Stimulated activated CD4-positive, alpha-beta T cell treated with anti-CD3 and anti-CD28 coated beads, TNF-alpha, amount 100 ng/mL, for 1 hour (primary cell): Measurements from ENCODE around the gene CREB3L2.
"Not testable (repeated sequence)": the region's sequence is repeated elsewhere in the genome, so short reads cannot be mapped to it uniquely, and the experiment has no call there.

Experiments used
- DNase-seq, 3 donors: peaks; one replicate each; pipeline ENCODE4 v3.0.0-alpha.2; 2020; ENCODE audit warnings: low read depth in 3 of 3, low spot score in 1 of 3

The CREB3L2 gene

DNA sequence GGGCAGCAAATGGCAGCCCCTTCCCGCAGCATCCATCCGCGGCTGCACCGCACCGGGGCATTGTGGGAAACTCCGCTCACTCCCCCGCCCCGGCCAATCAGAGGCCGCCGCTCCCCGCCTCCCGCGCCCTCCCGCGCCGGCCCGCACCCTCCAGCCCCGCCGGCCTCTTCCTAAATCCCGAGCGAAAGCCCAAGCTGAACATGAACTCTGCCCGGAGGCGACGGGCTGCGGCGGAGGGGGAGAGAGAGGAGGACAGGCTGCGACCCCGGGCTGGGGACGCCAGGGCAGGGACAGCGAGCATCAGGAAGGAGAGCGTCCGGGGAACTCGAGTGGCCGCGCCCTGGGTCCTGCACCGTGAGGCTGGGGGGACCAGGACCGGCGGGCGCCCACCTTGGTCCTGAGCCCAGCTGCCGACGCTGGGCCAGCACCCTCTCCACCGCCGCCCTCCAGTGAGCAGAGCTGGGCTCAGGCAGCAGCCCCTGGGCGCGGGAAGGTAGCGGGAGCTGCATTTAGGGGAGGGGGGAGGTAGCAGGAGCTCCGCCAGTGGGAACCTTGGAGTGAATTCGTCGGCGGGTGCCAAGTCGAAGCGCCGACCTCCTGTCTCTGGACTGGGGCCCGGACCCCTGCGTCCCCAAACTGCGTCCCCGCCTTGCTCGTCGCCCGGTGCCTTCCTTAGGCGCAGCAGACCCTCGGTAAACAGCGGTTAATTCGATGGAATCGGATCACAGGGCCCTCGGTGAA is 154.9 kb downstream of the CREB3L2 start, which contains the start of gene DGKI:
TSS of gene DGKI (minus strand) at position 148 of the 741 bp plus-strand sequence.
- DNase-seq, result no peak

DNA sequence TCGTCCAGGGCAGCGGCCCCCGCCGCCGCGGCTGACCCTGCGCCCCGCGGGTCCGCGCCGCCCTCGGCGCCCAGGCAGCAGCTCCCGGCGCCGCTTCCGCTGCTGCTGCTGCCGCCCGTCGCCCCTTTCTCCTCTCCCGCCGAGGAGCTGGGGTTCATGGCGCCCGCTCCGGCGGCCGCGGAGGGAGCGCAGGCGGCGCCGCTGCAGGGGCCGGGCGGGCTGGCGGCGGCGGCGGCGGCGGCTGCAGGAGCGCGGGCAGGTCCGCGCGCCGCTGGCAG is 155.4 kb downstream of the CREB3L2 start:
- DNase-seq, result no peak

DNA sequence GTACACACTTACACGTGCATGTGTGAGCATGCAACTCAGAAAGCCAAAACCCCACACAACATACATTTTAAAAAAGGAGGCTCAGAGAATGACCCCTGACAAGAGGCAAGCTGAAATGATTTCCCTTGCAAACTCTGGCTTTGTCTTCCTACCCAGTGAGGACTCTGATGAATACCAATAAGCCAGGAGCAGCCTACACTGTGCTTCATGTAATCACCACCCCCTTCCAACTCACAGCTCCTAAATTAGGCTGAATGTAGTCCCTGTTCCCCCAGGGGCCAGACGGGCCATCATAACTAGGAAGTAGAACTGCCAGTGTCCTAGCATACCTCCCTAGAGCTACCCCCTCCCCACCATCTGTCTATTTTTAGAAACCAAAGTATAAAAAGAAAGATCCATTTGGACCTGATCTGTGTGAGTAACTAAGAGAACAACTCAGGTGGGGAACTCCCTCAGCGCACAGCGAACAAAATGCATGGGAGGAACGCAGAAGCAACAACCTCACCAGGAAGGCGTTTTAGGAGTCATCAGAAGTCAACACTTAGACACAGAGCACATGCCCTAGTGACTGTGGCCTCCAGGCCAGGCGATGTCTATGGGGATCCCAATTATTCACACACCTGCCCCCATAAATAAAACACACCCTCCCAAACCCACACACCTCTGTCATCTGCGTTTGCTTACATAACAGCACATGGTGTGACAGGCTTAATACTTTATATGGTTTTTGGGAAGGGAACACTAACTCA is 157.0 kb downstream of the CREB3L2 start:
- no peak for DNase-seq

DNA sequence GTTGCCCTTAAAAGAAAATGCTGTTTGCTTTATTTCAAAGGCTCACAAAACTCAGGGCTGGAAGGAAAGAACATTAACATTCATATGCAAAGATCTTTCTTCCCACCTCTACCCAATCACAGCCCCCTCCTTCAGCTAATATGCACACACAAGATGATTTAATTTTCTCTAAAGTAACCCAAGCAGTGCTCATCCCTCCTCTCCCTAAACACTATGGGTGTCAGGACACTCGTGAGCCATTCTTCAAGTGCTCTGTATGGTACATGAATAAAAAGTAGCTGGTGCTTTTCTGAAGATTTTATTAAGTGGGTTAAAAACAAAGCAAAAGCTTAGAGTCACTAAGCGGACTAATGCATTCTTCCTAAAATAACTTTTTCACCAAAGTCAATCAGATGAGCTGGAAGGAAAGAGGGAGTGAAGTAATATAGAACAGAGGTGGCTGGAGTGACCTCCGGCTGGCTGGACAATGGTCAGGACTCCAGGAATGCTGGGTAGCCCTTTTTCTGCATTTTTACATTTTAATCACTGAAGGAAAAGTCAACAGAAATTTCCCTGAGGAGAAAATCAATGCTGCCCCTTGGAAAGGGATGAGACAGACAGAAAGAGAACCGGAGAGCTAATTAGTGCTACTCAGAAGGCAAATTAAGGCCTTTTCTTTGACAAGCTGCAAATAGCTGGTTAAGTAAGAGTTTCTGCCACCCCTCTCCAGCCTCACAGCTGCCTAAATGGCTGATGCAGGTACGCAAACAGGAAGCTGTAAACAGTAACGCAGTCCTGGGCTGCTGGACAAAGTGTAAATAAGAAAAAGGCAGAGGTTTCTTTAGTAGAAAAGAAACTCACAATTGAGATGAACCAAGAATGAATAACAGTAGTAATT is 161.7 kb downstream of the CREB3L2 start:
- DNase-seq, result no peak

DNA sequence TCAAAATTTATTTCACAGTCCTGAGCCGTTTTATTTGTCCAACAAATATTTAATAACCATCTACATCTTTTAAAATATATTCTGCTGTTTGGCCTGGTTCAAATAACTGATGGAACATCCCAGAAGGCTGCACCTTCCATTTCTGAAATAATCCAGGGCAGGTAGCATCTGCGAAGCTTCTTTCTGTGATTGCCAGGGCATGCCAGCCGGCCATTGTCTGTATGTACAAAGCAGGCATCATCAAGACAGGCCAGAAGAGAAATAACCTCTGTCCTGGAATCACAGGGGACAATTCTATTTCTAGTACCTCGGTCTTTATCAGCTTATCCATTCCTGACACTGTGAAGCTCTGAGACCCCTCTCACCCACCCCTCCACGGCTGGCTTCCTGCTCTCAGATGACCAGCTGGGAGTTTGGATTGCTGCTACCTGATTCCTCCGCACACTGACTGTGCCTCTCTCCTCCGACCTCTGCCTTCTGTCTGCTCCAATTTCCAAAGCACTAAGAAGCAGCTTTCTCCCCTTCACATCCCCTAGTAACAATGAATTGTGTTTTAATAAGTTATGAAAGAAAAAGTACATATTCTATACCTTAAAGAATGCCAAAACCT is 163.1 kb downstream of the CREB3L2 start:
- DNase-seq, result no peak

DNA sequence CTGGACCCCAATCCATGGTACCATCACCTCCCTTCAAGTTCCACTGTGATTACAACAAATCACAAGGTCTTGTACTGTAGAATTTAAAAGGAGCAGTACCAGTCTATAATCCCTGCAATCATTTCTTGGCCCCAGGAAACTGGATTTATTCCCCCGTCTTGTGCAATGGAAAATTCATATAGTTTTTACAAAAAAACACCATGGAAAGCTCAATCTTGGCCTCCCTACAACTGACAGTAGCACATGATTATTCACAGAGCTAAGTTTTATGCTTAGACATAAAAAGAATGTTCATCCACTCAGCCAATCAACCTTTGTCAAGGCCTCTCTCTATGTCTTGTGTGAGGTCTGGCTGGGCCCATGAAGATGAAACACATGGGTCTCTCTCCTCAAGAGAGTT is 165.3 kb downstream of the CREB3L2 start:
- DNase-seq, result no peak

DNA sequence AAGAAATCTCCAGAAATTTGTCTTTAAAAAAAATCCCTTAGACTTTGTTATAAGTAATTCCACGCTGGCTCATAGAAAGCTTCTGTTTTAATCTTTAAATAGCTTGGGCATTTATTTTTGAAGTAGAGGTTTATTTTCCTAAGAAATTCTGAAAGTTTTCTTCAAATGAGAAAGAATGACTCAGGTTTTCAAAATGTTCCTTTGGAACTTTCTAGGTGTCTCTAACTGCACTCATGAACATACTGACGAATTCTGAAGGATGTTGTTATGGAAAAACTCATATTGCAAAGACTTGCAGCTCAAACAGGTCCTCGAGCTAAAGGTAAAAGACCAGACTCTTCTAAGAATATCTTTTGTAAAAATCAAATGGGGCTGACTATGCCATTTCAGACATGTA is 165.8 kb downstream of the CREB3L2 start:
- DNase-seq, result no peak

DNA sequence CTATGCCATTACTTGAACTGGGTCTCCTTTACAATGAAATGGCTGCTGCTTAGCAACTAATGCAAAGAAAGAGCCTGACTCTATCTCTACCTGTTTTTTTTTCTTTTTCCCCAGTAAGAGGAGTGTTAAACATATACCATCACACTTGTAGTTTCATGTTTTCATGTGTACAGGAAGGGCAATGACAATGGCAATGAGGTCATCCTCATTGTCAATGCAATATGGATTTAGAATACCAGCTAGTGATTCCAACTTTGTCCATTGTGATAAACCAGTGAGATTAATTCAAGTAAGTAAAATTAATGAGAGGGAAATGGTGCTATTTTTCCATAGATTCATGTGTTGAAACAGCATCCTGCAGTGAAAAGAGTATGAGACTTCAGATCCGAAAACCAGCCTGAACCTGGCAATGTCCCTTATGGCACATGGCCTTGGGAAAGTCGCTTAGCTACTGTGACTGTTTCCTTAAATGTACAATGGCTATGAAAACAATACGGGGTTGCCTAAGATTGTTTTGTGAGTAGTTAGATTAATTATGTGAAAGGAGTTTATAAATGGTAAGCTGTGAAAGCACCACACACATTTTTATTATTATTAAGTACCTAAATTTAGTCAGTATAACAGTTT is 166.3 kb downstream of the CREB3L2 start:
- no peak for DNase-seq

DNA sequence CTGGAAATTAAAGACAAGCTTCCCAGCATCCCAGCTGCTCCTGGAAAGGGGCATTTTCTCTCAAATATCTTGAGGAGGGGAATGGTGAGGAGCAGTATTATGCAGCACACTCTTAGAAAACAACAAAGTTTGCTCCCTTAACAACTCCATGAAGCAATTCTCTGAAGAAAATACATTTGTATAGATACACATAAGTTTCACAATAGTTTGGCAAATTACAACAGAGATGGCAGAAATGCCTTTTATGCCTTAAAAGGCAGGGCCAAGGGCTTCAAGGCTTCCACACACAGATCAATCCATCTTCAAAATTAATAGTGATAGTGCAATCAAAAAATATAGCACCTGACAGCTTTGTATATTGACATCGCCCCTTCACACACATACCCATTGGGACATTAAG is 167.3 kb downstream of the CREB3L2 start:
- DNase-seq, result no peak

DNA sequence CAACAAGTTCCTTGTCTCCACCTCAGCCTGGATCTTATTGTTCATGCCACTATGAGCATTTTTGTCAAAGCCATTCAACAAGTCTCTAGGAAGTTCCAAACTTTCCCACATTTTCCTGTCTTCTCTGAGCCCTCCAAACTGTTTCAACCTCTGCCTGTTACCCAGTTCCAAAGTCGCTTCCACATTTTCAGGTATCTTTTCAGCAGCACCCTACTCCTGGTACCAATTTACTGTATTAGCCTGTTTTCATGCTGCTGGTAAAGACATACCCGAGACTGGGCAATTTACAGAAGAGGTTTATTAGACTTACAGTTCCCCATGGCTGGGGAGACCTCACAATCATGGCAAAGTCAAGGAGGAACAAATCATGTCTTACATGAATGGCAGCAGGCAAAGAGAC is 168.9 kb downstream of the CREB3L2 start:
- DNase-seq, result not testable (repeated sequence)

DNA sequence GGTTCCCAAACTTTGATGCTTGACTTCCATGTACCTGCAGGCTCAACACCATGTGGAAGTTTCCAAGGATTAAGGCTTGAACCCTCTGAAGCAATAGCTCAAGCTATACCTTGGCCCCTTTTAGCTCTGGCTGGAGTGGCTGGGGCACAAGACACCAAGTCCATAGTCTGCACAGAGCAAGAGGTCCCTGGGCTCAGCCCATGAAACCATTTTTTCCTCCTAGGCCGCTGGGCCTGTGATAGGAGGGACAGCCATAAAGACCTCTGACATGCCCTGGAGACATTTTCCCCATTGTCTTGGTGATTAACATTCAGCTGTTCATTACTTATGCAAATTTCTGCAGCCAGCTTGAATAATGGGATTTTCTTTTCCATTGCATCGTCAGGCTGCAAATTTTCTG is 169.5 kb downstream of the CREB3L2 start:
- DNase-seq, result no peak

DNA sequence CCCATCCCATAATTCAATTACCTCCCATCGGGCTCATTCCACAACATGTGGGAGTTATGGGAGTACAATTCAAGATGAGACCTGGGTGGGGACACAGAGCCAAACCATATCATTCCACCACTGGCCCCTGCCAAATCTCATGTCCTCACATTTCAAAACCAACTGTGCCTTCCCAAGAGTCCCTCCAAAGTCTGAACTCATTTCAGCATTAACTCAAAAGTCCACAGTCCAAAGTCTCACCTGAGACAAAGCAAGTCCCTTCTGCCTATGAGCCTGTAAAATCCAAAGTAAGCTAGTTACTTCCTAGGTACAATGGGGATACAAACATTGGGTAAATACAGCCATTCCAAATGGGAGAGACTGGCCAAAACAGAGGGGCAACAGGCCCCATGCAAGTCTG is 170.3 kb downstream of the CREB3L2 start:
- not testable (repeated sequence) for DNase-seq

DNA sequence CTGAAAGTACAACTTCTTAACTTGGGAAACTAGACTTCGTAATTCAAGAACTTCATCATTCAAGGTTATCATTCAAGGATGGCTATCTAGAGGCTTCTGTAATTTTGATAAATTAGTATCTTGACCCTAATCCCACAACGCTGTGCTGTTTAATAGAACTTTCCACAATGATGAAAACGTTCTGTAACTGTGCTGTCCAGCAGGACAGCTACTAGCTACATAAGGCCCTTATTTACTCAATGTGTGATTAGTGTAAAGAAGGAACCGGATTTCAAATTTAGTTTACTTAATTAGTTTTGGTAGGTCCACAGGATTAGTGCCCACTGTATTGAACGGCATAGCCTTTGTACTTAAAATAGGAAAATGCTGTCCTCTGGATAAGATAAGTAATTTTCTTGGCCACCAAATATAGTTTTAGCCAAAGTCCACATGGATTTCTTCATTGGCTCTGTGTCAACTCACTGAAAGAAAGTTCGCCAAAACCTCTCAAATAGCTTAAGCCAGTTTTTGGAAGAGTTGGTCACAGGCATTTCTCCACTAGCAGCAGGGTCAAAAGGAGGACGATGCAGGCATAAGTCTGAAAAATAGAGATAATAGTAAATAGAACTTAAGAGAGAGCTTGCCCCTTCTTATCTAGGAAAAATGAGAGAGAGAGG is 172.4 kb downstream of the CREB3L2 start:
- DNase-seq, result no peak

DNA sequence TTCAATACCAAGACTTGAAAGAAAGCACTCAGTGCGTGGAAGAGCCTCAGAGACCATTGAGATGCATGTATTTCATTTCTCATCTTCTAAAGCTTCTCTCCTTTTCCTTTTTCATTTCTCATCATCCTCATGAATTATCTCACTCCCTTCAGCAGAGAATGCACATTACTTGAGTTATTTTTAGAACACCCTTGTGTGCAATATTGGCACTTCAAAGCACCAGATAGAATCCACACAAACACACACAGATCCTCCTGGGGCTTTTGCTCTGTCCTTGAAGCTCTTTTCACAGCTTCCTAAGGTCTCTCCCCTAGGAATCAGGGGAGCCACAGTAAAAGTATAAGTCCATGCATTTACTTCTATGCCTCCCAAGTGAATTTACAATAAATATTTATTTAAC is 173.4 kb downstream of the CREB3L2 start:
- DNase-seq, result no peak

DNA sequence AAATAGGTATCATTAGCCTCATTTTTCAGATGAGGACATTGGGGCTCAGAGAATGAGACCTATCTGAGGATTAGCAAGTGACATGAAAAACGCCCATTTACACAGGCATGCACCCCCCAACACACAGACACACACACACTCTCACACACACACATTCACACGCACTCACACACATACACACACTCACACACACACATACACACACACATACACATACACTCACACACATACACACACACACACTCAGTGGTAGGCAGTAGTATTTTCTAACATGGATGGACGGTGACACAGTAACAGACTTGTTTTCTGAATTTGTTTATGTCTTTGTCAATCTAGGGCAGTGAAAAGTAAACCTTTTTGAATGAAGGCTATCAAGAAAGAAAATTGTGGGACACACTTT is 176.4 kb downstream of the CREB3L2 start:
- DNase-seq, result no peak
